Neural cell (in vitro differentiated cells): ENCODE data around the gene NELL1.

Experiments used
- CTCF ChIP-seq: fragments of 450-650 bp; IDR thresholded peaks from 2 replicates; pipeline ENCODE4 v1.5.1; 2014; ENCODE audit warnings: antibody characterized with exemption, mild to moderate bottlenecking, moderate library complexity; ENCODE audit not compliant: poor library complexity, severe bottlenecking
- EZH2 ChIP-seq: fragments of 200-600, 300-800 bp; shearing (Covaris generic), sonication (generic); IDR thresholded peaks from 2 replicates; pipeline ENCODE4 v1.6.1; 2014; ENCODE audit warnings: antibody characterized with exemption, low read length, borderline replicate concordance, mild to moderate bottlenecking; ENCODE audit not compliant: insufficient read depth, poor library complexity, severe bottlenecking
- MXI1 ChIP-seq: fragments of 450-650 bp; conservative IDR thresholded peaks from 2 replicates; pipeline ENCODE4 v1.6.1; 2014; ENCODE audit warnings: antibody characterized with exemption, mild to moderate bottlenecking; ENCODE audit not compliant: poor library complexity, severe bottlenecking
- POLR2AphosphoS5 ChIP-seq: IDR thresholded peaks from 2 replicates; pipeline ENCODE4 v1.6.1; 2012
- RAD21 ChIP-seq: fragments of 450-650 bp; conservative IDR thresholded peaks from 2 replicates; pipeline ENCODE4 v1.6.1; 2014; ENCODE audit warnings: antibody characterized with exemption, mild to moderate bottlenecking, moderate library complexity
- SMC3 ChIP-seq: fragments of 450-650 bp; conservative IDR thresholded peaks from 2 replicates; pipeline ENCODE4 v1.6.1; 2014; ENCODE audit warnings: antibody characterized with exemption, mild to moderate bottlenecking, moderate library complexity; ENCODE audit not compliant: poor library complexity
- TAF1 ChIP-seq: IDR thresholded peaks from 2 replicates; pipeline ENCODE4 v1.6.1; 2012; ENCODE audit warnings: low read depth
- TF ChIP-seq, protein P1 (sequence below): IDR thresholded peaks from 2 replicates; pipeline ENCODE4 v1.6.1; 2012; ENCODE audit warnings: borderline replicate concordance

- TF ChIP-seq EZH2 (no peak), CTCF (no peak), RAD21 (no peak), TAF1 (no peak), MXI1 (no peak), POLR2AphosphoS5 (no peak), SMC3 (no peak)
- TF ChIP-seq, protein P1, sequence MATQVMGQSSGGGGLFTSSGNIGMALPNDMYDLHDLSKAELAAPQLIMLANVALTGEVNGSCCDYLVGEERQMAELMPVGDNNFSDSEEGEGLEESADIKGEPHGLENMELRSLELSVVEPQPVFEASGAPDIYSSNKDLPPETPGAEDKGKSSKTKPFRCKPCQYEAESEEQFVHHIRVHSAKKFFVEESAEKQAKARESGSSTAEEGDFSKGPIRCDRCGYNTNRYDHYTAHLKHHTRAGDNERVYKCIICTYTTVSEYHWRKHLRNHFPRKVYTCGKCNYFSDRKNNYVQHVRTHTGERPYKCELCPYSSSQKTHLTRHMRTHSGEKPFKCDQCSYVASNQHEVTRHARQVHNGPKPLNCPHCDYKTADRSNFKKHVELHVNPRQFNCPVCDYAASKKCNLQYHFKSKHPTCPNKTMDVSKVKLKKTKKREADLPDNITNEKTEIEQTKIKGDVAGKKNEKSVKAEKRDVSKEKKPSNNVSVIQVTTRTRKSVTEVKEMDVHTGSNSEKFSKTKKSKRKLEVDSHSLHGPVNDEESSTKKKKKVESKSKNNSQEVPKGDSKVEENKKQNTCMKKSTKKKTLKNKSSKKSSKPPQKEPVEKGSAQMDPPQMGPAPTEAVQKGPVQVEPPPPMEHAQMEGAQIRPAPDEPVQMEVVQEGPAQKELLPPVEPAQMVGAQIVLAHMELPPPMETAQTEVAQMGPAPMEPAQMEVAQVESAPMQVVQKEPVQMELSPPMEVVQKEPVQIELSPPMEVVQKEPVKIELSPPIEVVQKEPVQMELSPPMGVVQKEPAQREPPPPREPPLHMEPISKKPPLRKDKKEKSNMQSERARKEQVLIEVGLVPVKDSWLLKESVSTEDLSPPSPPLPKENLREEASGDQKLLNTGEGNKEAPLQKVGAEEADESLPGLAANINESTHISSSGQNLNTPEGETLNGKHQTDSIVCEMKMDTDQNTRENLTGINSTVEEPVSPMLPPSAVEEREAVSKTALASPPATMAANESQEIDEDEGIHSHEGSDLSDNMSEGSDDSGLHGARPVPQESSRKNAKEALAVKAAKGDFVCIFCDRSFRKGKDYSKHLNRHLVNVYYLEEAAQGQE = no peak
These were observed 387.3 kb downstream of the NELL1 start for GRCh38 chr11:21056644-21057043.
